GM23338 (cell line): Measurements from ENCODE around the gene PAM16. TPM values are rescaled to one million over a fixed set of nuclear protein-coding genes. Genes with fewer than 3 reads are reported as not detected.

Experiments used
- ATAC-seq: fragments of 200-7000 bp; cut with Tn5 transposase; 3 replicates; pipeline ENCODE4 v1.9.1; 2020
- DNase-seq: peaks from one replicate; pipeline ENCODE4 v3.0.0-alpha.2; 2015; ENCODE audit warnings: low spot score
- H2AFZ ChIP-seq: fragments of 200-600 bp; sonication (generic); 2 replicates; pipeline ENCODE4 v1.8.0; 2016; ENCODE audit warnings: antibody characterized with exemption, mild to moderate bottlenecking, moderate library complexity
- H3F3A ChIP-seq: fragments of 200-600 bp; sonication (generic); replicated peaks from 2 replicates; pipeline ENCODE4 v1.8.0; 2017; ENCODE audit warnings: antibody characterized with exemption, mixed run types, low read depth
- H3K27ac ChIP-seq: fragments of 200-600 bp; sonication (generic); 2 replicates; pipeline ENCODE4 v1.6.1; 2016; ENCODE audit warnings: low read depth
- H3K27me3 ChIP-seq: fragments of 200-600 bp; sonication (generic); 2 replicates; pipeline ENCODE4 v1.8.0; 2016; ENCODE audit warnings: mild to moderate bottlenecking, mixed run types, moderate library complexity; ENCODE audit not compliant: insufficient read depth
- H3K36me3 ChIP-seq: fragments of 200-600 bp; sonication (generic); 2 replicates; pipeline ENCODE4 v1.8.0; 2016; ENCODE audit warnings: mild to moderate bottlenecking; ENCODE audit not compliant: insufficient read depth
- H3K4me1 ChIP-seq: fragments of 200-600 bp; sonication (generic); 2 replicates; pipeline ENCODE4 v1.8.0; 2016; ENCODE audit warnings: mild to moderate bottlenecking, moderate library complexity; ENCODE audit not compliant: insufficient read depth
- H3K4me2 ChIP-seq: fragments of 200-600 bp; sonication (generic); 2 replicates; pipeline ENCODE4 v1.7.1; 2017; ENCODE audit warnings: mixed run types
- H3K4me3 ChIP-seq: fragments of 200-600 bp; sonication (generic); 2 replicates; pipeline ENCODE4 v1.6.1; 2016; ENCODE audit warnings: mixed run types
- H3K79me2 ChIP-seq: fragments of 200-600 bp; sonication (generic); replicated peaks from 2 replicates; pipeline ENCODE4 v1.8.0; 2017; ENCODE audit warnings: mild to moderate bottlenecking; ENCODE audit not compliant: insufficient read depth
- H3K9me2 ChIP-seq: fragments of 200-600 bp; sonication (generic); 2 replicates; pipeline ENCODE4 v1.8.0; 2017; ENCODE audit not compliant: insufficient read depth
- H4K20me1 ChIP-seq: fragments of 200-600 bp; sonication (generic); replicated peaks from 2 replicates; pipeline ENCODE4 v1.8.0; 2017; ENCODE audit warnings: mild to moderate bottlenecking; ENCODE audit not compliant: insufficient read depth
- H3K27ac Mint-ChIP-seq: 2 replicates; pipeline ENCODE4 v1.8.0; 2020; ENCODE audit warnings: inconsistent platforms, mild to moderate bottlenecking, moderate library complexity, mixed read lengths
- H3K27me3 Mint-ChIP-seq: 3 replicates; pipeline ENCODE4 v1.8.0; 2022; ENCODE audit warnings: low read depth, mild to moderate bottlenecking, moderate library complexity, mixed read lengths, inconsistent platforms; ENCODE audit not compliant: insufficient read depth, poor library complexity
- H3K36me3 Mint-ChIP-seq: 3 replicates; pipeline ENCODE4 v1.8.0; 2021; ENCODE audit warnings: low read depth, mild to moderate bottlenecking, inconsistent platforms, moderate library complexity, mixed read lengths
- H3K4me1 Mint-ChIP-seq: 3 replicates; pipeline ENCODE4 v1.8.0; 2020; ENCODE audit warnings: mild to moderate bottlenecking, inconsistent platforms, mixed read lengths
- H3K4me3 Mint-ChIP-seq: 3 replicates; pipeline ENCODE4 v1.8.0; 2021; ENCODE audit warnings: moderate library complexity, mild to moderate bottlenecking, inconsistent platforms, mixed read lengths
- H3K9me3 Mint-ChIP-seq: 3 replicates; pipeline ENCODE4 v1.8.0; 2020; ENCODE audit warnings: moderate library complexity, mild to moderate bottlenecking, inconsistent platforms, mixed read lengths
- CREB1 ChIP-seq: fragments of 250-450 bp; sonication (Bioruptor Pico); IDR thresholded peaks from 2 replicates; pipeline ENCODE4 v1.5.0; 2020; ENCODE audit warnings: low read depth, mild to moderate bottlenecking, moderate library complexity
- EZH2phosphoT487 ChIP-seq: fragments of 200-600 bp; sonication (generic); IDR thresholded peaks from one replicate; pipeline ENCODE4 v1.8.1; 2018; ENCODE audit warnings: antibody characterized with exemption; ENCODE audit not compliant: unreplicated experiment
- JUNB ChIP-seq: IDR thresholded peaks from one replicate; pipeline ENCODE4 v1.6.1; 2016; ENCODE audit warnings: antibody characterized with exemption; ENCODE audit not compliant: unreplicated experiment
- POLR2AphosphoS5 ChIP-seq: IDR thresholded peaks from 2 replicates; pipeline ENCODE4 v1.6.1; 2016; ENCODE audit warnings: antibody characterized with exemption, low read depth
- STAT1 ChIP-seq: IDR thresholded peaks from one replicate; pipeline ENCODE4 v1.6.1; 2016; ENCODE audit warnings: antibody characterized with exemption; ENCODE audit not compliant: unreplicated experiment
- ZNF114 ChIP-seq: fragments of 250-450 bp; sonication (Bioruptor Pico); IDR thresholded peaks from 2 replicates; pipeline ENCODE4 v1.5.0; 2020; ENCODE audit warnings: mild to moderate bottlenecking, moderate library complexity
- ZNF331 ChIP-seq: fragments of 250-450 bp; sonication (Bioruptor Pico); IDR thresholded peaks from 2 replicates; pipeline ENCODE4 v1.5.0; 2020; ENCODE audit warnings: low read depth, mild to moderate bottlenecking, moderate library complexity
- polyA plus RNA-seq: library from polyadenylated mRNA; unstranded; fragments of >200 nt; fragmentation: Nextera tagmentation; extraction: Ambion mirVana; gene quantifications from 2 replicates; pipeline ENCODE4 v1.2.1, GENCODE V29; 2016
- total RNA-seq: library from RNA; depleted of rRNA; stranded (reverse); fragments of >200 nt; shearing (Covaris generic); gene quantifications from 2 replicates; pipeline ENCODE4 v1.2.3, GENCODE V29; 2014
- TF ChIP-seq, protein P1 (sequence below): IDR thresholded peaks from one replicate; pipeline ENCODE4 v1.6.1; 2018; ENCODE audit warnings: antibody characterized with exemption; ENCODE audit not compliant: unreplicated experiment
- TF ChIP-seq, protein P2 (sequence below), 2 experiments: fragments of 200-600 bp in 1 of 2; sonication (generic) in 1 of 2; conservative IDR thresholded peaks; 2 replicates each; pipeline versions ENCODE4 v1.5.1 to v1.6.1; 2016 to 2017; ENCODE audit warnings: antibody characterized with exemption in 2 of 2, low read depth in 2 of 2, mild to moderate bottlenecking in 2 of 2, moderate library complexity in 1 of 2
- TF ChIP-seq, protein P3 (sequence below): IDR thresholded peaks from 2 replicates; pipeline ENCODE4 v1.6.1; 2016; ENCODE audit warnings: antibody characterized with exemption

Gene PAM16
- total and polyA plus RNA-seq, 2 experiments from 2014 or later: 84.1 to 283 TPM

DNA sequence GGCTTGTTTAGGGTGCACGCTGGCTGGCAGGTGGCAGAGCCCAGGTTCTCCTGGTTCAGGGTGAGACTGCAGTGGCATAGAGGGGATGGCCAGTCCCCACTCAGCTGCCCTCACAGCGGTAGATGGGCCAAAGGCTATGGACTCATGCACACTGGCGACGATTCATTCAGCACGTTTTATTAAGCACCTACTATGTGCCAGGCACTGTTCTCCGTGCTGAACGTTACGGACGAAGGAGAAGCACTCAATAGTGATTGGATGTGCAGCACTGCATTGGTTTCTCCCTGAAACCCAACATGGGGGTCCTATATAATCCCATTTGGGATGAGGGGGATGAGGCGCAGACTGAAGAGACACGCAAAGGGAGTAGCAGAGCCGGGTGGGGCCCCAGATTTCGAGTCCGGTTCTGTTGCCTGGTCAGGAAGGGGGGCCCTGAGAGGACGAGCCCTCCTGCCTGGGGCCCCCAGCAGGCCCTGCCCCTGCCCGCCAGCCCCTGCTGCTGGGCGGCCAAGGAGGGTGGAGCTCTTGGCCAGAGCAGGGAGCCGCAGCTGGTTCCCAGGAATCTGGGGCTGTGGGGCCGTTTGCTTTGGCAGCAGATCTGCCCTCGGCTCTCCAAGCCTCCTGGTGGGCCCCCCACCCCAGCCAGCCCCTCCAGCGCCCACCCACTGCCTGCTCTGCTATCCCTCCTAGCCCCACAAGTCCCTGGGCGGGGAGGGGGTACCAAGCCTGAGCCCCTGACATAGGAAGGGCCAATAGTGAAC is 26.4 kb downstream of the PAM16 start (continued):
- TF ChIP-seq, protein P1, sequence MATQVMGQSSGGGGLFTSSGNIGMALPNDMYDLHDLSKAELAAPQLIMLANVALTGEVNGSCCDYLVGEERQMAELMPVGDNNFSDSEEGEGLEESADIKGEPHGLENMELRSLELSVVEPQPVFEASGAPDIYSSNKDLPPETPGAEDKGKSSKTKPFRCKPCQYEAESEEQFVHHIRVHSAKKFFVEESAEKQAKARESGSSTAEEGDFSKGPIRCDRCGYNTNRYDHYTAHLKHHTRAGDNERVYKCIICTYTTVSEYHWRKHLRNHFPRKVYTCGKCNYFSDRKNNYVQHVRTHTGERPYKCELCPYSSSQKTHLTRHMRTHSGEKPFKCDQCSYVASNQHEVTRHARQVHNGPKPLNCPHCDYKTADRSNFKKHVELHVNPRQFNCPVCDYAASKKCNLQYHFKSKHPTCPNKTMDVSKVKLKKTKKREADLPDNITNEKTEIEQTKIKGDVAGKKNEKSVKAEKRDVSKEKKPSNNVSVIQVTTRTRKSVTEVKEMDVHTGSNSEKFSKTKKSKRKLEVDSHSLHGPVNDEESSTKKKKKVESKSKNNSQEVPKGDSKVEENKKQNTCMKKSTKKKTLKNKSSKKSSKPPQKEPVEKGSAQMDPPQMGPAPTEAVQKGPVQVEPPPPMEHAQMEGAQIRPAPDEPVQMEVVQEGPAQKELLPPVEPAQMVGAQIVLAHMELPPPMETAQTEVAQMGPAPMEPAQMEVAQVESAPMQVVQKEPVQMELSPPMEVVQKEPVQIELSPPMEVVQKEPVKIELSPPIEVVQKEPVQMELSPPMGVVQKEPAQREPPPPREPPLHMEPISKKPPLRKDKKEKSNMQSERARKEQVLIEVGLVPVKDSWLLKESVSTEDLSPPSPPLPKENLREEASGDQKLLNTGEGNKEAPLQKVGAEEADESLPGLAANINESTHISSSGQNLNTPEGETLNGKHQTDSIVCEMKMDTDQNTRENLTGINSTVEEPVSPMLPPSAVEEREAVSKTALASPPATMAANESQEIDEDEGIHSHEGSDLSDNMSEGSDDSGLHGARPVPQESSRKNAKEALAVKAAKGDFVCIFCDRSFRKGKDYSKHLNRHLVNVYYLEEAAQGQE: no peak
- TF ChIP-seq CREB1 (CRISPR knock-in tag) (no peak), POLR2AphosphoS5 (no peak), JUNB (no peak), EZH2phosphoT487 (no peak)
- TF ChIP-seq, protein P2, sequence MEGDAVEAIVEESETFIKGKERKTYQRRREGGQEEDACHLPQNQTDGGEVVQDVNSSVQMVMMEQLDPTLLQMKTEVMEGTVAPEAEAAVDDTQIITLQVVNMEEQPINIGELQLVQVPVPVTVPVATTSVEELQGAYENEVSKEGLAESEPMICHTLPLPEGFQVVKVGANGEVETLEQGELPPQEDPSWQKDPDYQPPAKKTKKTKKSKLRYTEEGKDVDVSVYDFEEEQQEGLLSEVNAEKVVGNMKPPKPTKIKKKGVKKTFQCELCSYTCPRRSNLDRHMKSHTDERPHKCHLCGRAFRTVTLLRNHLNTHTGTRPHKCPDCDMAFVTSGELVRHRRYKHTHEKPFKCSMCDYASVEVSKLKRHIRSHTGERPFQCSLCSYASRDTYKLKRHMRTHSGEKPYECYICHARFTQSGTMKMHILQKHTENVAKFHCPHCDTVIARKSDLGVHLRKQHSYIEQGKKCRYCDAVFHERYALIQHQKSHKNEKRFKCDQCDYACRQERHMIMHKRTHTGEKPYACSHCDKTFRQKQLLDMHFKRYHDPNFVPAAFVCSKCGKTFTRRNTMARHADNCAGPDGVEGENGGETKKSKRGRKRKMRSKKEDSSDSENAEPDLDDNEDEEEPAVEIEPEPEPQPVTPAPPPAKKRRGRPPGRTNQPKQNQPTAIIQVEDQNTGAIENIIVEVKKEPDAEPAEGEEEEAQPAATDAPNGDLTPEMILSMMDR (conservative IDR thresholded peaks at IDR 0.05; ENCODE audit: low read depth in 2 of 2): no peak
- TF ChIP-seq, protein P3, sequence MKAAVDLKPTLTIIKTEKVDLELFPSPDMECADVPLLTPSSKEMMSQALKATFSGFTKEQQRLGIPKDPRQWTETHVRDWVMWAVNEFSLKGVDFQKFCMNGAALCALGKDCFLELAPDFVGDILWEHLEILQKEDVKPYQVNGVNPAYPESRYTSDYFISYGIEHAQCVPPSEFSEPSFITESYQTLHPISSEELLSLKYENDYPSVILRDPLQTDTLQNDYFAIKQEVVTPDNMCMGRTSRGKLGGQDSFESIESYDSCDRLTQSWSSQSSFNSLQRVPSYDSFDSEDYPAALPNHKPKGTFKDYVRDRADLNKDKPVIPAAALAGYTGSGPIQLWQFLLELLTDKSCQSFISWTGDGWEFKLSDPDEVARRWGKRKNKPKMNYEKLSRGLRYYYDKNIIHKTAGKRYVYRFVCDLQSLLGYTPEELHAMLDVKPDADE: no peak

DNA sequence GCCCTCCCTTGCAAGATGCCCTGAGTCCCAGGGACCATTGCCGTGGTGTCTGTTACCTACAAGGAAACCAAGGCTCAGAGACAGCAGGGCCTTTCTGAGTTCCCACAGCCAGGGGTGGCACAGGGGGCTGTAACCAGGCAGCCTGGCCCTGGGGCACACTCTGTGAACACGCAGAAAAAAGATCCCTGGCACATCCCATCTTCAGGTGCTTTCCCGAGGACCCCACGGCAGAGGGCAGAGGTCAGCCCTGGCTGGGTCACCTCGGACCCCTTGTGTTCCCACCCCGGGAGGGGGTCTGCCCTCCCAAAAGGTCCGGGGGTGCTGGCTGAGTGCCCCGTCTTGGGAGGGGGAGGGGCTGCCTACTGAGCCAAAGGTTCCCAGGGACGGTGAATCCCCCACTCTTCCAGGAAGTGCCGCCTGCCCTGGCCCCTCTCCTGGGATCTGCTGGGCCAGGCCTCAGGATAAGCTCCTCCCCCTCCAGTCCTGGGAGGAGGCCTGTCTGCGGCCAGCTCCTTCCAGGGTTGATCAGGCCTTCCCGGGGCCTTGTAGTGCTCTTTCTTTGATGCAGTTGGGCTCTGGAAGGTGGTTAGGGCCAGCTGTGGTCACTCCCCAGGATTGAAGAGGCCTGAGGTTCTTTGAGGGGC is 27.2 kb downstream of the PAM16 start:
- no peak overlapping the region for H2AFZ ChIP-seq
- H3K9me2 ChIP-seq: no peaks in the 10 kb centered on the region
- H3K4me3 ChIP-seq: 0 out of 2 replicates have a peak overlapping the region, but pooled peaks have one; percentile 34
- peaks cover 7% of the 10 kb centered on the region; the same call in 1 of the 2 replicates for H3F3A ChIP-seq
- peak overlapping the region; percentile 73 for H3K4me2 ChIP-seq
- peaks cover 74% of the 10 kb centered on the region for H3K79me2 ChIP-seq
- H4K20me1 ChIP-seq: no peaks in the 10 kb centered on the region; the same call in 1 of the 2 replicates
- H3K27ac Mint-ChIP-seq: peak overlapping the region; percentile 34; the same call in 1 of the 2 replicates
- H3K4me3 Mint-ChIP-seq: peak overlapping the region; percentile 15; the same call in 1 of the 3 replicates
- H3K4me1 Mint-ChIP-seq: peaks cover 15% of the 10 kb centered on the region
- no peaks in the 10 kb centered on the region for H3K27me3 ChIP-seq
- no peaks in the 10 kb centered on the region for H3K36me3 ChIP-seq
- H3K9me3 Mint-ChIP-seq: no peaks in the 10 kb centered on the region
- H3K27ac ChIP-seq: 0 out of 2 replicates have a peak overlapping the region, but pooled peaks have one; percentile 80
- H3K27me3 Mint-ChIP-seq: peaks cover 9% of the 10 kb centered on the region
- no peaks in the 10 kb centered on the region for H3K36me3 Mint-ChIP-seq
- ATAC-seq (peak; percentile 60), DNase-seq (peak; percentile 87)
- H3K4me1 ChIP-seq: peaks cover 35% of the 10 kb centered on the region
- TF ChIP-seq, protein P3: no peak
- no peak for TF ChIP-seq STAT1
- no peak for TF ChIP-seq ZNF114
- TF ChIP-seq ZNF331 (CRISPR knock-in tag): no peak
- TF ChIP-seq POLR2AphosphoS5: no peak
- TF ChIP-seq EZH2phosphoT487: no peak
